Activated gamma-delta T cell treated with Interleukin-2 at 50 U/mL for 16 hours (primary cell): ENCODE measurements around the gene EDEM1.
A peak's percentile ranks its signal among the peaks of the same experiment; 100 is the strongest.
"Not testable (repeated sequence)": the region's sequence is repeated elsewhere in the genome, so short reads cannot be mapped to it uniquely, and the experiment has no call there.

Source experiments
- DNase-seq: peaks from one replicate; pipeline ENCODE4 v3.0.0-alpha.2; 2020

The EDEM1 gene

GRCh38 chr3:5179036-5179435 is 8.5 kb upstream of the EDEM1 start:
- not testable (repeated sequence) for DNase-seq

- no peak for DNase-seq
Measured at GRCh38 chr3:5181469-5182141, 5.9 kb upstream of the EDEM1 start.

DNA sequence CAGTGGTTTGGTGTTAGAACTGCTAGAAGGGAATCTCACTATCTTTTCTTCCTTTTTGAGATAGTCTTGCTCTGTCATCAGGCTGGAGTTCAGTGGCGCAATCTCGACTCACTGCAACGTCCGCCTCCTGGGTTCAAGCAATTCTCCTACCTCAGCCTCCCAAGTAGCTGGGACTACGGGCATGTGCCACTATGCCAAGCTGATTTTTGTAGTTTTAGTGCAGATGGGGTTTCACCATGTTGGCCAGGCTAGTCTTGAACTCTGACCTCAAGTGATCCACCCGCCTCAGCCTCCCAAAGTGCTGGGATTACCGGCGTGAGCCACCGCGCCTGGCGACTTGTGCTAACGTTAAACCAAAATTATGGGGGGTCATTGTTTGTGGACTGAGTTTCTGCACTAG is 3.8 kb upstream of the EDEM1 start:
- not testable (repeated sequence) for DNase-seq

GRCh38 chr3:5184499-5184898 is 3.0 kb upstream of the EDEM1 start:
- no peak for DNase-seq

- DNase-seq: no peak
Measured at GRCh38 chr3:5185093-5185673, 2.3 kb upstream of the EDEM1 start.

DNA sequence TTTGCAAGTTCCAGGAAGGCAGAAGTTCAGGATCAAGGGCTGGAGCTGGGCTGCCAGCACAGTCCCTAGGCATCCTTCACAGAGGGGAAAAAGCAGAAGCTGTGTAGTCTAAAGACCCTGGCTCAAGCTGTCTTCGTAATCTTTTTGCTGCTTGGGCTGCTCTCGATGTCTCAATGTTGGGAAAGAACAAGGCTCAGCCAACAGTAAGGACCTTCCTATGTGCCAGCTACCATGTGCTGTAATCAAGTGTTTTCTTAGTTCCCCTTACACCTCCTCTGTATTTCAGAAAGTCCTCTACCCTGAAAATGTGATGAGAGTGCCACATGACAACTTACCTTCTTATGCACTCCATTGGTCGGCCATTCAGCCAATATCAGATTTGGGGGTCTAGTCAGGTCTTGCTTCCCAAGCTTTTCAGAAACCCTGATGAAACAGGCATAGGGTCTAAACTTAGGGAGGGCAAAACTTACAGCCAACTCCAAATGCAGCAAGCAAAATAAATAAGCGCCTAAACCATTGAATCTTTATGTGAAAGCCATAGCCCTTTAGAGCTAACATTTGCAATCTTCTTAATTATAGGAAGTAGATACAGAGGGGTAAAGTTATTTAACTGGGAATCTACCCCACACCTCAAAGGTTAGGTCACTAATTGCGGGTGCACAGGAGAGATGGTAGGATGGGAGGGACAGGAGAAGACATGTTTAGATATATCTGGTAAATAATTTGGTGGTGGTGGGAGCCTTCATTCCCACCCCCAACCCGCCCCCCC is 1.2 kb upstream of the EDEM1 start:
- DNase-seq: no peak

DNA sequence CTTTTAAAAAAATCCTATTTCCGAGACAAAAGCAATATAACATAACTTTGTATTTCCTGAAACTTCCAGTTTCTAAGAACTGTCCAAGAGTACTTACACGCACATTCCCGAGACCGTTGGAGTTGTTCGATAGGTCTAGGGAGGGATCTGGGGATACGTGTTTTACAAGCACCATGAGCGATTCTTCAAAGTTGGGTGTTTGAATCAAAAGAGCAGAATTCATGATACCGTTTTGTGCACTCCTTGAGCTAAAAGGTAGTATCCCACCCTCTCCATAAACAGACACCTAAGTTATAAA is 700 bp upstream of the EDEM1 start:
- no peak for DNase-seq

GRCh38 chr3:5187920-5188418 is 462 bp downstream of the EDEM1 start:
- DNase-seq: peak; percentile 56

GRCh38 chr3:5188419-5189221 is 1.1 kb downstream of the EDEM1 start:
- DNase-seq: peak; percentile 47

DNA sequence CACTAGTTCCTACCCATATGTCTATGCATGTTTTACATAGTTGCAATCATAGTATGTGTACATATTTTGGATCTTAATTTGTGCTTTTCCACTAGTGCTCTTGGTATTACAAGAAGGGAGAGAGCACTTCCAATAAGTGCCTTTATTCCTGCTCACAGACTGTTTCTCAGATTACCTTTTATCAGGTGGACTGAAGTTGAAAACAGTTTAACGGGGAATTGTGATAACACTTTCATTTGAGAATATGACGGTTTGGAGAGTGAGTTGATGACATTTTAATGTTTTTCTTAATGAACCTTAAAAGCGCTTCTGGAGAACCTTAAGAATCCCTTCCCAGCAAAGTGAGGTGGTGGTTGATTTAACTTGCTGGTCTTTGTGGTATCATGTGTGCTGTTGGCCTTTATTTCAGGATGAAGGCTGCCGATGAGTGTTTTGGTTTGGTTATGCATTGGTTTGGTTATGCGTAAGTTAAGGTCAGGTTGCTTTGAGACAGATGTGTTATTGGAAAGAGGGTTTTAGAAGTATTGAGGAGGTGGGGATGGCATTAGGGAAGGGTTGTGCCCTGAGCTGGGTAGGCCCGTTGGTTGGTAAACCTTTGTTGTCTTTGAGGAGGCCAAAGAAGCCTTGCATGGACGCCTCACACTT is 2.8 kb downstream of the EDEM1 start:
- DNase-seq: no peak

GRCh38 chr3:5191555-5192304 is 4.2 kb downstream of the EDEM1 start:
- no peak for DNase-seq

- no peak for DNase-seq
Measured at GRCh38 chr3:5192571-5193365, 5.3 kb downstream of the EDEM1 start.

DNA sequence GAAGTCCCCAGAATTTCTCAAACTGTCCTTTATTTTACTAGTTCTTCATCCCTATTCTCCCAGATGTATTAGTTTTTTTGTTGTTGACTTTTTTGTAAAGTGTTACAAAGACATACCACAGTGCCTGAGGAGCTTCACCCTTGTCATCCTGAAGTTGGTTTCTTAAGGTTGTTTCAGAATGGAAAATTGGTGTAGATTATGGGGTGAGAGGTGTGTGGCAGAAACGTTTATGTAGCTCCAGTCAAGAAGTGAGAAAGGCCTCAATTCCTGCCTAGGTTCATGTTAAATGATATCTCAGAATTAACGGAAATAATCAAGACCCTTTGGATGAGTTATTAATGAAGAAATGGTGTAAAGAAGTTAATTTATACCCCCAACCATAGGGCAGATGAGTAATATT is 6.8 kb downstream of the EDEM1 start:
- no peak for DNase-seq

DNA sequence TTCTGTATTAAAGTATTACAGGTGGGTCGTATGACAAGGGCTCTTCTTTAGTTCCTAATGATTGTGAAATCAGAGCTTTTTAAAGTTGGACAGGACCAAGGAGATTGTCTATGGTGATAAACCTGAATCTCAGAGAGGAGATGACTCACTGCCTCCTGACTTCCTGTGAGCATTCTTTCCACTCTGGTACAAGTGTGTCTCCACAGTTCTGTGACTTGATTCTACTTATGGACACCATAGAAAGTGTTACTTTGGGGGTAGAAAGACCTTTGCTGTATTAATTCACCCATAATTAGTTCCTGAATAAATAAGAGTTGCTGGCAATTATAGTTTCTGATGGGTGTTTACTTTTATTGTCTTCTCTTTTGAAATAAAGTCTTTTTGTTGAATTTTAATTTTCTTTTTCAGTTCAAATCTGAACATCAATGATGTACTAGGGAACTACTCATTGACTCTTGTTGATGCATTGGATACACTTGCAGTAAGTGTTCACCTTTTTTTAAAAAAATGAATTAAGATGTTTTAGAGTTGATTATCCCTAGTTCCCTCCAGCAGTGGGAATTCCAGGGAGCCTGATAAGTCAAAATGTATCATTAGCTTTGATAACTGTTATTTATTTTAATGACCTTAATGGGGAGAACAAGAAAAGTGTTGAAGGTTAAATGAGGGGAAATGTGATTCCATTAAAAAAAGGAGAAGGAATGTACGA is 7.4 kb downstream of the EDEM1 start:
- peak; percentile 45 for DNase-seq

DNA sequence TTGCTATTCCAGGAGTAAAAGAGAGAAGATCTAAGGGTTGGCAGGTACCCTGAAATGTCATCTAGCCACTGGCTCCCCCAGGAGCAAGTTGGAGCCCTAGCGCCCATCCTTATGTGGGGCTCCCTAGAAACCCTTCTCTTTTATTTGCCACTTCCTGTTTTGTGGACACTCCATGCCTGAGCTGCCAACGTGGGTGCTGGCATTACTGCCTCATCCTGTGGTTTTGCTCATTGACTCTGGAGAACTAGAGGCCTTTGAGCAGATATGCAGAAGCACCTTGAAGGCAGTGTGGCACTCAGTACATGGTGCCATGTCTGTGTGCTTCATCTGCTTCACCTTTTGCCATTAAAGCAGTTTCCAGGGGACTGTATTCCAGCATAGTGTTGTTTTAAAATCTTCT is 8.1 kb downstream of the EDEM1 start:
- DNase-seq: peak; percentile 13

- no peak for DNase-seq
Measured at GRCh38 chr3:5197022-5197421, 9.5 kb downstream of the EDEM1 start.

DNA sequence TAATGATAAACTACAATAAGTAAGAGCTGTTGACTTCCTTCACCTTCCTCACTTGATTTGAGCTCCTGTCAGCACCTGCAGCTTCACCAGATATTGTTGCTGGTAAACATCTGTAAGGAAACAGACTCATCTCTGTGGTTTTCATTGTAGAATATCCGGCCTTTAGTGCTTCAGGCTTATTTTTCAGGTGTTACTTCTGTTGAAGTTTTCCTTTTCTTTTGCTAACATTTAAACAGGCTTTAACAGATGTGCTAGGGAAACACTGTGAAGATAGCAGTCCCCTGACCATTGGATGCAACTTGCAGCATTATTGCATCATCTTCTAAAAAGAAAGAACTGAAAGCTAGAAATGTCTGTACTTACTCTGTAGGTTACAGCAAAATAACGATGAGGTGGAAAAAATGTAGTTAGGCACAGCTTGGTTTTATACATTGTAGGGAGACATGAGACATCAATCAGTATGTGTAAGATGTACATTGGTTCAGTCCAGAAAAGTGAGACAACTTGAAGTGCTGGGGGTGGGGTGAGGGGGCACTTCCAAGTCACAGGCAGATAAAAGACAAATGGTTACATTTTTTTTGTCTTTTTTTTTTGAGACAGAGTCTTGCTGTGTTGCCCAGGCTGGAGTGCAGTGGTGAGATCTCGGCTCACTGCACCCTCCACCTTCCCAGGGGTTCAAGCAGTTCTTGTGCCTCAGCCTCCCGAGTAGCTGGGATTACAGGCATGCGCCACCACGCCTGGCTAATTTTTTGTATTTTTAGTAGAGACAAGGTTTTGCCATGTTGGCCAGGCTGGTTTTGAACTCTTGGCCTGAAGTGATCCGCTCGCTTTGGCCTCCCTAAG is 10.2 kb downstream of the EDEM1 start:
- peak; percentile 46 for DNase-seq

GRCh38 chr3:5198313-5198677 is 10.8 kb downstream of the EDEM1 start:
- no peak for DNase-seq

DNA sequence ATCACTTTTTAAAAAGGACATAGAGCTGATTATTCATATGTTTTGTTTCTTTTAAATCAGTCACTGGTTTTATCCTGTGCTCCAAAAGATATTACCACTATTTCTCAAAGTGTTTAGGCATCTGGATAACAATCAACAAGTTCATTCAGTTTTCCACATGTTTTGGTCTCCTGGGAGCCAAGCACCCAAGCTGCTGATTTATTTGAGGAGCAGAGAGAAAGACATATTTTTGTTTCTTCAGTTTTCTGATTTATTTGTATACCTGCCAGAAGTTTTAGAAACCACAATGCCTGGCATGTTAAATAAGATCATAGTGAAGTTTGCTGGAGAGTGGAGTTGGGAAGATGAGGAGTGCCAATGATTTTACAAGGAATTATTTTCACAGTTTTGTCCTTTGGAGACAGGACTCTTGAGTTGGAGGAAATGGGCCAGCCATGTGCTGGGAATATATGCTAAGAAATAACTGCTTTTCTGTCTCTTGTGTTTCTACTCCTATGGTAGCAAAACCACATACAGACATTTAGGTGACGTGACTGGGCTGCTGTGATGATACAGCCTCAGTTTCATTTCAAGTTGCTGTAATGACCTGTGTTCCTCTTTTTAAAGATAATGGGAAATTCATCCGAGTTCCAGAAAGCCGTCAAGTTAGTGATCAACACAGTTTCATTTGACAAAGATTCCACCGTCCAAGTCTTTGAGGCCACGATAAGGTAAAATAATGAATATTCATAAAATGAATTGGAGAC is 11.7 kb downstream of the EDEM1 start:
- DNase-seq: no peak
